OCI-LY3 (cell line): ENCODE results near the gene LGALS14.
A peak's percentile ranks its signal among the peaks of the same experiment; 100 is the strongest.
"Not testable (repeated sequence)": the region's sequence is repeated elsewhere in the genome, so short reads cannot be mapped to it uniquely, and the experiment has no call there.

Experiments used
- H2AFZ ChIP-seq: fragments of 200-600, 300-600 bp; shearing (Covaris generic); 2 replicates; pipeline ENCODE4 v1.6.0; 2014; ENCODE audit warnings: antibody characterized with exemption, low read depth, low read length
- H3K27ac ChIP-seq: fragments of 200-600, 300-600 bp; sonication (generic); 2 replicates; pipeline ENCODE4 v1.5.1; 2014; ENCODE audit warnings: mild to moderate bottlenecking, low read length, moderate library complexity, mixed read lengths
- H3K27me3 ChIP-seq: fragments of 200-600, 300-600 bp; sonication (generic); 2 replicates; pipeline ENCODE4 v1.6.1; 2014; ENCODE audit warnings: low read depth, low read length, mixed read lengths
- H3K36me3 ChIP-seq: fragments of 200-600, 300-600 bp; sonication (generic); replicated peaks from 2 replicates; pipeline ENCODE3; 2014; ENCODE audit warnings: low read depth, low read length, mixed read lengths
- H3K4me1 ChIP-seq: fragments of 300-600, 200-600 bp; sonication (generic); 2 replicates; pipeline ENCODE4 v1.6.1; 2014; ENCODE audit warnings: low read length, mixed read lengths
- H3K4me2 ChIP-seq: fragments of 200-600, 300-600 bp; sonication (generic); 2 replicates; pipeline ENCODE4 v1.6.1; 2014; ENCODE audit warnings: low read length, mixed read lengths
- H3K4me3 ChIP-seq: fragments of 300-600, 200-600 bp; sonication (generic); 2 replicates; pipeline ENCODE4 v1.5.1; 2014; ENCODE audit warnings: antibody characterized with exemption, mild to moderate bottlenecking, low read length, moderate library complexity
- H3K79me2 ChIP-seq: fragments of 300-600, 200-600 bp; shearing (Covaris generic); 2 replicates; pipeline ENCODE4 v1.6.1; 2014; ENCODE audit warnings: mild to moderate bottlenecking, low read length, mixed read lengths
- H3K9ac ChIP-seq: fragments of 300-600, 200-600 bp; shearing (Covaris generic); 2 replicates; pipeline ENCODE4 v1.6.0; 2014; ENCODE audit warnings: mild to moderate bottlenecking, low read length, moderate library complexity
- H3K9me3 ChIP-seq: fragments of 200-600, 300-600 bp; shearing (Covaris generic); 2 replicates; pipeline ENCODE4 v1.6.1; 2014; ENCODE audit warnings: low read length, mixed read lengths; ENCODE audit not compliant: insufficient read depth
- H4K20me1 ChIP-seq: fragments of 200-600, 300-600 bp; sonication (generic); 2 replicates; pipeline ENCODE4 v1.6.1; 2016; ENCODE audit warnings: low read length, mixed read lengths; ENCODE audit not compliant: insufficient read depth
- EZH2phosphoT487 ChIP-seq: fragments of 200-600 bp; shearing (Covaris generic); IDR thresholded peaks from 2 replicates; pipeline ENCODE4 v1.6.1; 2018; ENCODE audit warnings: antibody characterized with exemption, mixed run types, low read depth
- TF ChIP-seq, protein P1 (sequence below): fragments of 200-600, 300-600 bp; sonication (generic); IDR thresholded peaks from 2 replicates; pipeline ENCODE4 v1.5.1; 2014; ENCODE audit warnings: antibody characterized with exemption, low read length, low read depth

LGALS14 gene

GRCh38 chr19:39686739-39687138 lies 17.5 kb upstream of the LGALS14 start:
- Histone ChIP-seq H3K9me3 (no peaks in the 10 kb centered on the region), H3K4me3 (no peak overlapping the region), H3K79me2 (no peaks in the 10 kb centered on the region), H3K4me2 (no peak overlapping the region), H4K20me1 (no peaks in the 10 kb centered on the region), H3K9ac (no peak overlapping the region), H3K36me3 (no peaks in the 10 kb centered on the region), H2AFZ (no peak overlapping the region), H3K4me1 (peaks cover 19% of the 10 kb centered on the region), H3K27me3 (peaks cover 66% of the 10 kb centered on the region), H3K27ac (no peak overlapping the region)
- no peak for TF ChIP-seq EZH2phosphoT487
- TF ChIP-seq, protein P1, sequence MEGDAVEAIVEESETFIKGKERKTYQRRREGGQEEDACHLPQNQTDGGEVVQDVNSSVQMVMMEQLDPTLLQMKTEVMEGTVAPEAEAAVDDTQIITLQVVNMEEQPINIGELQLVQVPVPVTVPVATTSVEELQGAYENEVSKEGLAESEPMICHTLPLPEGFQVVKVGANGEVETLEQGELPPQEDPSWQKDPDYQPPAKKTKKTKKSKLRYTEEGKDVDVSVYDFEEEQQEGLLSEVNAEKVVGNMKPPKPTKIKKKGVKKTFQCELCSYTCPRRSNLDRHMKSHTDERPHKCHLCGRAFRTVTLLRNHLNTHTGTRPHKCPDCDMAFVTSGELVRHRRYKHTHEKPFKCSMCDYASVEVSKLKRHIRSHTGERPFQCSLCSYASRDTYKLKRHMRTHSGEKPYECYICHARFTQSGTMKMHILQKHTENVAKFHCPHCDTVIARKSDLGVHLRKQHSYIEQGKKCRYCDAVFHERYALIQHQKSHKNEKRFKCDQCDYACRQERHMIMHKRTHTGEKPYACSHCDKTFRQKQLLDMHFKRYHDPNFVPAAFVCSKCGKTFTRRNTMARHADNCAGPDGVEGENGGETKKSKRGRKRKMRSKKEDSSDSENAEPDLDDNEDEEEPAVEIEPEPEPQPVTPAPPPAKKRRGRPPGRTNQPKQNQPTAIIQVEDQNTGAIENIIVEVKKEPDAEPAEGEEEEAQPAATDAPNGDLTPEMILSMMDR: no peak

DNA sequence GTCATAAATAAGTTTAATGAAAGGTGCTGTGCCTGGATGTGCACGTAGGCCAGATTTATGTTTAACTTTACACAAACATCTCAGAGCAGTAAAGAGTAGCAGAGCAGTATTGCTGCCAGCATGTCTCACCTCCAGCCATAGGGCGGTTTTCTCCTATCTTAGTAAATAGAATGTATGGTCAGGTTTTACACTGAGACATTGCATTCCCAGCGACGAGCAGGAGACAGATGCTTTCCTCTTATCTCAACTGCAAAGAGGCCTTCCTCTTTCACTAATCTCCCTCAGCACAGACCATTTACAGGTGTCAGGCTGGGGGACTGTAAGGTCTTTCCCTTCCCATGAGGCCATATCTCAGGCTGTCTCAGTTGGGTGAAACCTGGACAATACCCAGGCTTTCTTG lies 15.6 kb upstream of the LGALS14 start:
- Histone ChIP-seq H3K27ac (peak overlapping the region; percentile 56), H3K27me3 (peaks cover 70% of the 10 kb centered on the region), H3K4me1 (peaks cover 19% of the 10 kb centered on the region), H3K4me2 (peak overlapping the region; percentile 20; the same call in 1 of the 2 replicates)
- not testable (repeated sequence) for H4K20me1 ChIP-seq, H3K36me3 ChIP-seq, H3K9ac ChIP-seq, H3K4me3 ChIP-seq, H2AFZ ChIP-seq, H3K79me2 ChIP-seq, H3K9me3 ChIP-seq

GRCh38 chr19:39692166-39692565 lies 12.1 kb upstream of the LGALS14 start:
- Histone ChIP-seq H3K27me3 (peaks cover 75% of the 10 kb centered on the region), H3K9me3 (no peaks in the 10 kb centered on the region), H3K4me2 (no peak overlapping the region), H2AFZ (no peak overlapping the region), H3K4me3 (no peak overlapping the region), H3K79me2 (no peaks in the 10 kb centered on the region), H3K27ac (no peak overlapping the region), H3K36me3 (no peaks in the 10 kb centered on the region), H4K20me1 (no peaks in the 10 kb centered on the region), H3K4me1 (peaks cover 19% of the 10 kb centered on the region), H3K9ac (no peak overlapping the region)
- TF ChIP-seq, protein P1: no peak
- TF ChIP-seq EZH2phosphoT487: no peak

DNA sequence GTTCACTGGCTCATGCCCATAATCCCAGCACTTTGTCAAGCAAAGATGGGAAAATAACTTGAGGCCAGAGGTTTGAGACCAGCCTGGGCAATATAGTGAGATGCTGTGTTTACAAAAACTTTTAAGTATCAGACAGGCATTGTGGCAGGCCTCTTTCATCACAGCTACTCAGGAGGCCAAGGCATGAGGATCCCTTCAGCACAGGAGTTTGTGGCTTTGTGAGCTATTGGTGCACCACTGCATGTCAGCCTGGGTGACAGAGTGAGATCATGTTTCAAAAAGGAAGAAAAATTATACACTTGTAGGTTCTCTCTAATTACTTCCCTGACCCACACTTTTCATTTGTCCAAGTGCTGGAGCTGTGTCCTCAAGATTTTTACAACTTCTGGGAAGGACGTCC lies 11.5 kb upstream of the LGALS14 start:
- TF ChIP-seq EZH2phosphoT487: no peak
- TF ChIP-seq, protein P1: no peak
- H3K27ac ChIP-seq: no peak overlapping the region
- H3K4me1 ChIP-seq: peaks cover 15% of the 10 kb centered on the region
- H3K79me2 ChIP-seq: no peaks in the 10 kb centered on the region
- no peaks in the 10 kb centered on the region for H4K20me1 ChIP-seq
- H3K36me3 ChIP-seq: no peaks in the 10 kb centered on the region
- no peak overlapping the region for H3K4me2 ChIP-seq
- H3K9me3 ChIP-seq: no peaks in the 10 kb centered on the region
- H2AFZ ChIP-seq: no peak overlapping the region
- H3K27me3 ChIP-seq: peaks cover 81% of the 10 kb centered on the region
- H3K4me3 ChIP-seq: no peak overlapping the region
- H3K9ac ChIP-seq: no peak overlapping the region

GRCh38 chr19:39695759-39696158 lies 8.5 kb upstream of the LGALS14 start:
- peaks cover under 1% of the 10 kb centered on the region; the same call in 1 of the 2 replicates for H3K4me1 ChIP-seq

More at GRCh38 chr19:39695759-39696158, 8.5 kb upstream of the LGALS14 start:
- H3K4me3 ChIP-seq: no peak overlapping the region
- peaks cover 96% of the 10 kb centered on the region for H3K27me3 ChIP-seq
- H3K4me2 ChIP-seq: no peak overlapping the region
- no peaks in the 10 kb centered on the region for H4K20me1 ChIP-seq
- TF ChIP-seq EZH2phosphoT487: no peak
- TF ChIP-seq, protein P1: no peak
- no peak overlapping the region for H3K9ac ChIP-seq
- no peak overlapping the region for H2AFZ ChIP-seq
- H3K9me3 ChIP-seq: no peaks in the 10 kb centered on the region
- H3K27ac ChIP-seq: no peak overlapping the region
- H3K36me3 ChIP-seq: no peaks in the 10 kb centered on the region
- H3K79me2 ChIP-seq: no peaks in the 10 kb centered on the region
